K562 (cell line): ENCODE data around the gene PPT2. TPM values are rescaled to one million over a fixed set of nuclear protein-coding genes. Genes with fewer than 3 reads are reported as not detected.

ENCODE experiments used
- ATF6 ChIP-seq: sonication (generic); formaldehyde crosslinking; IDR thresholded peaks from 2 replicates; pipeline ENCODE4 v1.4.0; 2020; ENCODE audit warnings: mild to moderate bottlenecking, missing genetic modification reagents
- CHD1 ChIP-seq: fragments of 200-600 bp; sonication (generic); IDR thresholded peaks from one replicate; pipeline ENCODE4 v1.6.1; 2012; ENCODE audit warnings: mild to moderate bottlenecking, moderate library complexity, low read length, inconsistent platforms
- CREB1 ChIP-seq, 2 experiments: sonication (generic) in 1 of 2; formaldehyde crosslinking in 1 of 2; IDR thresholded peaks; 2 replicates each; pipeline versions ENCODE4 v1.6.1 to v1.8.0; 2012 to 2022; ENCODE audit warnings: inconsistent platforms in 1 of 2, mild to moderate bottlenecking in 1 of 2, missing genetic modification reagents in 1 of 2, moderate library complexity in 1 of 2
- DMBX1 ChIP-seq: fragments of 250-450 bp; sonication (Bioruptor Pico); IDR thresholded peaks from 2 replicates; pipeline ENCODE4 v1.8.0; 2022; ENCODE audit warnings: inconsistent platforms, mild to moderate bottlenecking, moderate library complexity, borderline replicate concordance
- FOXP1 ChIP-seq: sonication (generic); formaldehyde crosslinking; IDR thresholded peaks from 2 replicates; pipeline ENCODE4 v1.8.0; 2022; ENCODE audit warnings: mild to moderate bottlenecking, missing genetic modification reagents
- KDM5B ChIP-seq: fragments of 200-600 bp; sonication (generic); IDR thresholded peaks from 2 replicates; pipeline ENCODE4 v1.6.1; 2012; ENCODE audit warnings: low read depth, mild to moderate bottlenecking, moderate library complexity, low read length, control low read depth, inconsistent platforms; ENCODE audit not compliant: insufficient replicate concordance
- MED1 ChIP-seq: sonication (generic); formaldehyde crosslinking; IDR thresholded peaks from 2 replicates; pipeline ENCODE4 v1.8.1; 2023; ENCODE audit warnings: missing genetic modification reagents, borderline replicate concordance
- NR1H2 ChIP-seq: sonication (generic); formaldehyde crosslinking; IDR thresholded peaks from 2 replicates; pipeline ENCODE4 v1.4.0; 2020; ENCODE audit warnings: mild to moderate bottlenecking, missing genetic modification reagents
- PHF8 ChIP-seq: fragments of 200-600 bp; sonication (generic); IDR thresholded peaks from 2 replicates; pipeline ENCODE4 v1.6.1; 2012; ENCODE audit warnings: mixed run types, mild to moderate bottlenecking, inconsistent platforms, low read length, moderate library complexity, borderline replicate concordance
- POLR2H ChIP-seq: IDR thresholded peaks from 2 replicates; pipeline ENCODE4 v1.6.1; 2016; ENCODE audit warnings: missing genetic modification characterization, low read depth, mild to moderate bottlenecking, control low read depth, missing compliant biosample characterization, moderate library complexity
- RCOR1 ChIP-seq, 2 experiments: IDR thresholded peaks; 2 replicates each; pipeline ENCODE4 v1.6.1; 2012; ENCODE audit warnings: low read depth in 2 of 2, low read length in 2 of 2, borderline replicate concordance in 1 of 2, improper control_type of control experiment in 1 of 2
- SP1 ChIP-seq: sonication (generic); formaldehyde crosslinking; IDR thresholded peaks from 2 replicates; pipeline ENCODE4 v1.8.1; 2022; ENCODE audit warnings: mild to moderate bottlenecking, missing genetic modification reagents
- TBP ChIP-seq: optimal IDR thresholded peaks from 2 replicates; pipeline ENCODE3; 2011; ENCODE audit warnings: low read depth, low read length, improper control_type of control experiment
- THAP12 ChIP-seq: fragments of 250-450 bp; sonication (Bioruptor Pico); IDR thresholded peaks from 2 replicates; pipeline ENCODE4 v1.9.0; 2021; ENCODE audit warnings: mild to moderate bottlenecking, inconsistent platforms
- ZNF165 ChIP-seq: fragments of 250-450 bp; sonication (Bioruptor Pico); IDR thresholded peaks from 2 replicates; pipeline ENCODE4 v1.4.0; 2020; ENCODE audit warnings: borderline replicate concordance
- ZNF444 ChIP-seq: fragments of 250-450 bp; sonication (Bioruptor Pico); IDR thresholded peaks from 2 replicates; pipeline ENCODE4 v1.4.0; 2020; ENCODE audit warnings: mild to moderate bottlenecking, moderate library complexity
- polyA plus RNA-seq, 8 experiments: library from polyadenylated mRNA; depleted of rRNA in 4 of 8; stranded (reverse) in 5 of 8; unstranded in 3 of 8; fragments of >200 nt; fragmentation: Nextera tagmentation in 2 of 8; fragmentation: Illumina TruSeq in 1 of 8; extraction: Ambion mirVana in 2 of 8; extraction: Trizol in 1 of 8; gene quantifications; 2 replicates each; pipeline versions ENCODE4 v1.2.1 to v1.2.3, GENCODE V29; 2011 to 2014; ENCODE audit warnings: inconsistent platforms in 1 of 8, missing spikeins in 1 of 8
- total RNA-seq, 7 experiments: library from RNA; depleted of rRNA in 6 of 7; stranded (reverse); fragments of >200 nt in 6 of 7; fragmentation: Illumina TruSeq in 2 of 7; extraction: Trizol in 2 of 7; gene quantifications; 2 replicates each; pipeline versions ENCODE4 v1.2.1 to v1.2.3, GENCODE V29; 2011 to 2021; ENCODE audit warnings: low replicate concordance in 1 of 7
- TF ChIP-seq, protein P1 (sequence below): fragments of 250-450 bp; sonication (Bioruptor Pico); IDR thresholded peaks from 2 replicates; pipeline ENCODE4 v1.4.0; 2020

Gene PPT2
- total and polyA plus RNA-seq, 9 of the 15 experiments (the other 6 are each of a cell fraction or from before 2014, with no cell fraction given), result 27.4 to 98.8 (median 69.9) TPM

GRCh38 chr6:32177183-32177787, 23.3 kb downstream of the PPT2 start (continued):
- peak; percentile 61; the same call in 1 of the 2 replicates for TF ChIP-seq PHF8
- TF ChIP-seq CREB1 (IDR thresholded peaks at IDR 0.05), result 0 out of 2 replicates have a peak, but pooled peaks have one; percentile 18
- TF ChIP-seq CREB1 (CRISPR knock-in tag; IDR thresholded peaks at IDR 0.05), result peak; percentile 72
- no peak for TF ChIP-seq KDM5B
- TF ChIP-seq FOXP1 (CRISPR knock-in tag), result 0 out of 2 replicates have a peak, but pooled peaks have one; percentile 42
- TF ChIP-seq MED1 (CRISPR knock-in tag), result no peak
- peak; percentile 95 for TF ChIP-seq CHD1
- TF ChIP-seq, protein P1, sequence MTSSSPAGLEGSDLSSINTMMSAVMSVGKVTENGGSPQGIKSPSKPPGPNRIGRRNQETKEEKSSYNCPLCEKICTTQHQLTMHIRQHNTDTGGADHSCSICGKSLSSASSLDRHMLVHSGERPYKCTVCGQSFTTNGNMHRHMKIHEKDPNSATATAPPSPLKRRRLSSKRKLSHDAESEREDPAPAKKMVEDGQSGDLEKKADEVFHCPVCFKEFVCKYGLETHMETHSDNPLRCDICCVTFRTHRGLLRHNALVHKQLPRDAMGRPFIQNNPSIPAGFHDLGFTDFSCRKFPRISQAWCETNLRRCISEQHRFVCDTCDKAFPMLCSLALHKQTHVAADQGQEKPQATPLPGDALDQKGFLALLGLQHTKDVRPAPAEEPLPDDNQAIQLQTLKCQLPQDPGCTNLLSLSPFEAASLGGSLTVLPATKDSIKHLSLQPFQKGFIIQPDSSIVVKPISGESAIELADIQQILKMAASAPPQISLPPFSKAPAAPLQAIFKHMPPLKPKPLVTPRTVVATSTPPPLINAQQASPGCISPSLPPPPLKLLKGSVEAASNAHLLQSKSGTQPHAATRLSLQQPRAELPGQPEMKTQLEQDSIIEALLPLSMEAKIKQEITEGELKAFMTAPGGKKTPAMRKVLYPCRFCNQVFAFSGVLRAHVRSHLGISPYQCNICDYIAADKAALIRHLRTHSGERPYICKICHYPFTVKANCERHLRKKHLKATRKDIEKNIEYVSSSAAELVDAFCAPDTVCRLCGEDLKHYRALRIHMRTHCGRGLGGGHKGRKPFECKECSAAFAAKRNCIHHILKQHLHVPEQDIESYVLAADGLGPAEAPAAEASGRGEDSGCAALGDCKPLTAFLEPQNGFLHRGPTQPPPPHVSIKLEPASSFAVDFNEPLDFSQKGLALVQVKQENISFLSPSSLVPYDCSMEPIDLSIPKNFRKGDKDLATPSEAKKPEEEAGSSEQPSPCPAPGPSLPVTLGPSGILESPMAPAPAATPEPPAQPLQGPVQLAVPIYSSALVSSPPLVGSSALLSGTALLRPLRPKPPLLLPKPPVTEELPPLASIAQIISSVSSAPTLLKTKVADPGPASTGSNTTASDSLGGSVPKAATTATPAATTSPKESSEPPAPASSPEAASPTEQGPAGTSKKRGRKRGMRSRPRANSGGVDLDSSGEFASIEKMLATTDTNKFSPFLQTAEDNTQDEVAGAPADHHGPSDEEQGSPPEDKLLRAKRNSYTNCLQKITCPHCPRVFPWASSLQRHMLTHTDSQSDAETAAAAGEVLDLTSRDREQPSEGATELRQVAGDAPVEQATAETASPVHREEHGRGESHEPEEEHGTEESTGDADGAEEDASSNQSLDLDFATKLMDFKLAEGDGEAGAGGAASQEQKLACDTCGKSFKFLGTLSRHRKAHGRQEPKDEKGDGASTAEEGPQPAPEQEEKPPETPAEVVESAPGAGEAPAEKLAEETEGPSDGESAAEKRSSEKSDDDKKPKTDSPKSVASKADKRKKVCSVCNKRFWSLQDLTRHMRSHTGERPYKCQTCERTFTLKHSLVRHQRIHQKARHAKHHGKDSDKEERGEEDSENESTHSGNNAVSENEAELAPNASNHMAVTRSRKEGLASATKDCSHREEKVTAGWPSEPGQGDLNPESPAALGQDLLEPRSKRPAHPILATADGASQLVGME (CRISPR knock-in tag), result peak; percentile 66; the same call in 1 of the 2 replicates
- TF ChIP-seq TBP, result peak; percentile 59
- peak; percentile 94; the same call in 1 of the 2 replicates for TF ChIP-seq NR1H2 (CRISPR knock-in tag)
- peak; percentile 80 for TF ChIP-seq POLR2H (tag)
- TF ChIP-seq THAP12 (CRISPR knock-in tag), result peak; percentile 57; the same call in 1 of the 2 replicates
- TF ChIP-seq ZNF444 (CRISPR knock-in tag), result no peak
- 0 out of 2 replicates have a peak, but pooled peaks have one; percentile 73 for TF ChIP-seq ZNF165 (CRISPR knock-in tag)
- TF ChIP-seq DMBX1 (CRISPR knock-in tag), result peak; percentile 60
- peak; percentile 69 for TF ChIP-seq SP1 (CRISPR knock-in tag)
- TF ChIP-seq ATF6 (CRISPR knock-in tag), result peak; percentile 87; the same call in 1 of the 2 replicates
- TF ChIP-seq RCOR1 (IDR thresholded peaks at IDR 0.05; ENCODE audit: borderline replicate concordance in 1 of 2, low read depth in 2 of 2, low read length in 2 of 2), result peak in 1 of 2 experiments; percentile 30; a peak in 1 of 4 replicates
